Endothelial cell of umbilical vein (primary cell): Measurements from ENCODE around the gene SP140. TPM values are rescaled to one million over a fixed set of nuclear protein-coding genes. Genes with fewer than 3 reads are reported as not detected.

Experiments used
- BruUV-seq: library from RNA; stranded (reverse); fragments of 400-500 nt; replicated peaks from 2 replicates; lab custom pipeline; 2021; lab: Mats Ljungman, UMichigan
- CTCF ChIA-PET: fragments of 300-600, 350-600 bp; sonication (Branson Sonifier 250); formaldehyde crosslinking; loops from one replicate; lab custom pipeline; 2021; ENCODE audit warnings: antibody characterized with exemption, inconsistent platforms; lab: Charles Lee
- POLR2A ChIA-PET: fragments of 300-600, 350-600 bp; sonication (Branson Sonifier 250); formaldehyde crosslinking; loops from one replicate; lab custom pipeline; 2021; ENCODE audit warnings: antibody characterized with exemption, inconsistent platforms; lab: Charles Lee
- DNase-seq: peaks from one replicate; pipeline ENCODE4 v3.0.0-alpha.2; 2011; ENCODE audit warnings: low read depth, low spot score
- FAIRE-seq: peaks from 2 replicates; lab custom pipeline; 2011; peaks lifted over from hg19 to GRCh38; lab: Jason Lieb, UNC
- H2AFZ ChIP-seq: 2 replicates; pipeline ENCODE4 v1.6.0; 2012; ENCODE audit warnings: low read depth, low read length, control low read depth, inconsistent platforms
- H3K27ac ChIP-seq: 2 replicates; pipeline ENCODE4 v1.5.1; 2011; ENCODE audit warnings: low read depth, mild to moderate bottlenecking, control low read depth, low read length, moderate library complexity; ENCODE audit not compliant: insufficient read depth
- H3K27me3 ChIP-seq, 2 experiments: 2 replicates each; pipeline versions ENCODE4 v1.6.0 to v1.6.1; 2011; ENCODE audit warnings: low read length in 2 of 2, mixed read lengths in 1 of 2; ENCODE audit not compliant: control insufficient read depth in 2 of 2, insufficient read depth in 2 of 2
- H3K36me3 ChIP-seq, 2 experiments: 2 replicates in 1 of 2; 3 replicates in 1 of 2; pipeline ENCODE4 v1.5.1; 2011; ENCODE audit warnings: low read length in 2 of 2, mild to moderate bottlenecking in 1 of 2, moderate library complexity in 1 of 2; ENCODE audit not compliant: control insufficient read depth in 2 of 2, insufficient read depth in 2 of 2; ENCODE audit errors: extremely low read depth in 1 of 2
- H3K4me1 ChIP-seq: 3 replicates; pipeline ENCODE4 v1.5.1; 2011; ENCODE audit warnings: mild to moderate bottlenecking, low read length; ENCODE audit not compliant: control insufficient read depth, insufficient read depth; ENCODE audit errors: extremely low read depth
- H3K4me2 ChIP-seq: 2 replicates; pipeline ENCODE4 v1.6.1; 2011; ENCODE audit warnings: low read length, control low read depth, mixed read lengths; ENCODE audit not compliant: insufficient read depth
- H3K4me3 ChIP-seq, 3 experiments: fragments of 200-600 bp in 1 of 3; sonication (generic), shearing (Covaris generic) in 1 of 3; replicated peaks in 1 of 3; 2 replicates each; pipeline ENCODE4 v1.5.1; 2011 to 2016; ENCODE audit warnings: control low read depth in 3 of 3, low read length in 3 of 3, mild to moderate bottlenecking in 2 of 3, inconsistent platforms in 1 of 3, low read depth in 1 of 3, moderate library complexity in 1 of 3; ENCODE audit not compliant: insufficient read depth in 1 of 3
- H3K79me2 ChIP-seq: 2 replicates; pipeline ENCODE4 v1.6.0; 2012; ENCODE audit warnings: low read length, inconsistent platforms; ENCODE audit not compliant: control insufficient read depth, insufficient read depth
- H3K9ac ChIP-seq: replicated peaks from 2 replicates; pipeline ENCODE3; 2011; ENCODE audit warnings: low read length, control low read depth; ENCODE audit not compliant: insufficient read depth; ENCODE audit errors: extremely low read depth
- H3K9me1 ChIP-seq: replicated peaks from 3 replicates; pipeline ENCODE4 v1.6.0; 2011; ENCODE audit warnings: mild to moderate bottlenecking, low read length; ENCODE audit not compliant: control insufficient read depth, insufficient read depth; ENCODE audit errors: extremely low read depth
- H3K9me3 ChIP-seq: replicated peaks from 2 replicates; pipeline ENCODE4 v1.5.1; 2012; ENCODE audit warnings: low read length, inconsistent platforms; ENCODE audit not compliant: control insufficient read depth, insufficient read depth
- H4K20me1 ChIP-seq: replicated peaks from 2 replicates; pipeline ENCODE3; 2011; ENCODE audit warnings: mild to moderate bottlenecking, low read length; ENCODE audit not compliant: control insufficient read depth, insufficient read depth; ENCODE audit errors: extremely low read depth
- CTCF ChIP-seq, 2 donors: IDR thresholded peaks; 1 replicate in 1 of 2; 2 replicates in 1 of 2; pipeline ENCODE4 v1.5.1; 2011; ENCODE audit warnings: low read length in 2 of 2, mild to moderate bottlenecking in 2 of 2, moderate library complexity in 2 of 2, control low read depth in 1 of 2, inconsistent platforms in 1 of 2, low read depth in 1 of 2; ENCODE audit not compliant: insufficient read depth in 1 of 2; ENCODE audit errors: extremely low read depth in 1 of 2
- EZH2 ChIP-seq: IDR thresholded peaks from 2 replicates; pipeline ENCODE4 v1.6.1; 2012; ENCODE audit warnings: borderline replicate concordance, low read depth, mild to moderate bottlenecking, moderate library complexity, low read length, inconsistent platforms; ENCODE audit not compliant: severe bottlenecking
- FOS ChIP-seq: IDR thresholded peaks from 2 replicates; pipeline ENCODE4 v1.6.1; 2011; ENCODE audit warnings: mild to moderate bottlenecking, low read length, moderate library complexity, borderline replicate concordance; ENCODE audit not compliant: insufficient read depth
- GATA2 ChIP-seq: IDR thresholded peaks from 2 replicates; pipeline ENCODE4 v1.7.0; 2011; ENCODE audit warnings: low read depth, mild to moderate bottlenecking, moderate library complexity, mixed read lengths, low read length; ENCODE audit not compliant: insufficient read length, insufficient read depth
- JUN ChIP-seq: IDR thresholded peaks from 2 replicates; pipeline ENCODE4 v1.6.1; 2011; ENCODE audit warnings: borderline replicate concordance, low read depth; ENCODE audit not compliant: insufficient read length, insufficient read depth
- MAX ChIP-seq: IDR thresholded peaks from 2 replicates; pipeline ENCODE4 v1.6.1; 2011; ENCODE audit not compliant: insufficient read depth, insufficient read length
- MYC ChIP-seq: IDR thresholded peaks from one replicate; pipeline ENCODE4 v1.6.1; 2011; ENCODE audit warnings: mild to moderate bottlenecking, low read depth, low read length
- POLR2A ChIP-seq: IDR thresholded peaks from 2 replicates; pipeline ENCODE4 v1.6.1; 2012; ENCODE audit warnings: low read depth, mild to moderate bottlenecking, control low read depth, low read length
- POLR2AphosphoS5 ChIP-seq: IDR thresholded peaks from 2 replicates; pipeline ENCODE4 v1.6.1; 2012; ENCODE audit warnings: low read depth, mild to moderate bottlenecking, control low read depth, low read length, moderate library complexity; ENCODE audit not compliant: insufficient read depth
- dilution Hi-C: fragments of 300-500 bp; cut with MboI; formaldehyde crosslinking; loops from one replicate; pipeline ENCODE4 v1.15.0; 2019; ENCODE audit warnings: low sequenced_read_pairs; ENCODE audit not compliant: extremely low pct_ligation_motif_present
- intact Hi-C: fragments of 100-400 bp; cut with micrococcal nuclease; formaldehyde crosslinking; loops from one replicate; pipeline ENCODE4 v1.10.0; 2022
- polyA plus RNA-seq, 4 experiments: library from polyadenylated mRNA; depleted of rRNA in 3 of 4; stranded (reverse) in 3 of 4; unstranded in 1 of 4; fragments of >200 nt; gene quantifications; 2 replicates each; pipeline versions ENCODE4 v1.2.1 to v1.2.3, GENCODE V29; 2011 to 2012; ENCODE audit warnings: missing spikeins in 1 of 4
- total RNA-seq: library from RNA; stranded (reverse); gene quantifications from 2 replicates; pipeline ENCODE4 v1.2.3, GENCODE V29; 2021

SP140 gene
- total and polyA plus RNA-seq, 2 donors (not counting 3 experiments of a cell fraction or from before 2014, with no cell fraction given): not detected

GRCh38 chr2:230306474-230306873, 80.9 kb downstream of the SP140 start:
- BruUV-seq: no TSS peak

More at GRCh38 chr2:230306474-230306873, 80.9 kb downstream of the SP140 start:
- Histone ChIP-seq H3K4me1 (no peaks in the 10 kb centered on the region), H3K36me3 (no peaks in the 10 kb centered on the region), H3K4me2 (no peak overlapping the region), H3K27me3 (no peaks in the 10 kb centered on the region), H4K20me1 (no peaks in the 10 kb centered on the region), H3K79me2 (no peaks in the 10 kb centered on the region), H3K9me3 (no peaks in the 10 kb centered on the region), H3K4me3 (no peak overlapping the region), H2AFZ (no peak overlapping the region), H3K9ac (no peak overlapping the region), H3K27ac (no peak overlapping the region), H3K9me1 (no peaks in the 10 kb centered on the region)
- DNase-seq (no peak), FAIRE-seq (no peak)
- TF ChIP-seq CTCF (IDR thresholded peaks at IDR 0.05; ENCODE audit: extremely low read depth in 1 of 2, insufficient read depth in 1 of 2, low read depth in 1 of 2, low read length in 2 of 2) (no peak), EZH2 (no peak), POLR2AphosphoS5 (no peak), MAX (no peak), MYC (no peak), FOS (no peak), JUN (no peak), GATA2 (no peak), POLR2A (no peak)
- ChIA-PET CTCF (no interaction called here), POLR2A (no interaction called here)
- dilution Hi-C loops: no loop called here
- intact Hi-C loops: no loop called here
